Ramos (cell line): ENCODE results near the gene PACRGL.

Experiments
- in situ Hi-C: fragments of 300-500 bp; cut with MboI; formaldehyde crosslinking; loops from one replicate; pipeline ENCODE4 v1.14.3; 2022; ENCODE audit warnings: low sequenced_read_pairs; ENCODE audit not compliant: unreplicated experiment

Gene PACRGL

GRCh38 chr4:20700007-20700761 lies at the start of gene PACRGL:
Gene PACRGL (plus strand): TSS chr4:20700458. CDS start chr4:20704482, 4,024 bp downstream.
- in situ Hi-C loops: no loop called here

GRCh38 chr4:20652226-20652885 lies 47.9 kb upstream of the PACRGL start:
- in situ Hi-C loops: no loop called here

GRCh38 chr4:20658456-20658855 lies 41.8 kb upstream of the PACRGL start:
- in situ Hi-C loops: no loop called here

- in situ Hi-C loops: no loop called here
Observed at GRCh38 chr4:20662851-20663250, 37.4 kb upstream of the PACRGL start.

GRCh38 chr4:20666012-20666860 lies 34.0 kb upstream of the PACRGL start:
- in situ Hi-C loops: no loop called here

- in situ Hi-C loops: no loop called here
Observed at GRCh38 chr4:20672262-20672661, 28.0 kb upstream of the PACRGL start.

GRCh38 chr4:20675786-20676185 lies 24.5 kb upstream of the PACRGL start:
- in situ Hi-C loops: no loop called here

GRCh38 chr4:20676501-20677197 lies 23.6 kb upstream of the PACRGL start:
- in situ Hi-C loops: no loop called here

GRCh38 chr4:20678400-20678799 lies 21.9 kb upstream of the PACRGL start:
- in situ Hi-C loops: no loop called here

- in situ Hi-C loops: no loop called here
Observed at GRCh38 chr4:20679951-20680350, 20.3 kb upstream of the PACRGL start.

GRCh38 chr4:20680736-20681135 lies 19.5 kb upstream of the PACRGL start:
- in situ Hi-C loops: no loop called here

GRCh38 chr4:20681271-20681670 lies 19.0 kb upstream of the PACRGL start:
- in situ Hi-C loops: no loop called here

GRCh38 chr4:20682853-20683252 lies 17.4 kb upstream of the PACRGL start:
- in situ Hi-C loops: no loop called here

GRCh38 chr4:20683766-20684165 lies 16.5 kb upstream of the PACRGL start:
- in situ Hi-C loops: no loop called here

- in situ Hi-C loops: loop anchor here (5.0 kb wide), 1 partner anchor 263 kb away; no protein-coding TSS in a partner anchor
Observed at GRCh38 chr4:20684852-20685763, 15.2 kb upstream of the PACRGL start.

- in situ Hi-C loops: loop anchor here (5.0 kb wide), 1 partner anchor 266 kb away; no protein-coding TSS in a partner anchor
Observed at GRCh38 chr4:20687864-20688263, 12.4 kb upstream of the PACRGL start.

GRCh38 chr4:20696815-20697214 lies 3.4 kb upstream of the PACRGL start:
- in situ Hi-C loops: no loop called here

GRCh38 chr4:20698382-20698781 lies 1.9 kb upstream of the PACRGL start:
- in situ Hi-C loops: no loop called here

GRCh38 chr4:20698820-20699219 lies 1.4 kb upstream of the PACRGL start:
- in situ Hi-C loops: no loop called here
